ENCODE measurements around the gene RPL10A.

- TF ChIP-seq CTCF (IDR thresholded peaks at IDR 0.05) (no peak), POLR2A (IDR thresholded peaks at IDR 0.05) (no peak)
These were observed 1.8 kb downstream of the RPL10A start for GRCh38 chr6:35469751-35470662.
